Measurements from ENCODE around the gene ID2.

Gene ID2

GRCh38 chr2:8648441-8649213 lies 33.2 kb upstream of the ID2 start:
- DNase-seq, result no peak

GRCh38 chr2:8649718-8650117 lies 32.1 kb upstream of the ID2 start:
- DNase-seq, result no peak

GRCh38 chr2:8650256-8650655 lies 31.6 kb upstream of the ID2 start:
- no peak for DNase-seq

- DNase-seq, result no peak
These were observed 29.0 kb upstream of the ID2 start for GRCh38 chr2:8652774-8653426.

- DNase-seq, result no peak
These were observed 28.4 kb upstream of the ID2 start for GRCh38 chr2:8653485-8653884.

GRCh38 chr2:8654041-8654440 lies 27.8 kb upstream of the ID2 start:
- DNase-seq, result no peak

- no peak for DNase-seq
These were observed 27.4 kb upstream of the ID2 start for GRCh38 chr2:8654483-8654882.

- no peak for DNase-seq
These were observed 25.7 kb upstream of the ID2 start for GRCh38 chr2:8656160-8656641.

GRCh38 chr2:8656811-8657210 lies 25.0 kb upstream of the ID2 start:
- no peak for DNase-seq

- peak; percentile 34 for DNase-seq
These were observed 24.3 kb upstream of the ID2 start for GRCh38 chr2:8657423-8658062.

GRCh38 chr2:8658064-8658862 lies 23.6 kb upstream of the ID2 start:
- DNase-seq, result no peak

GRCh38 chr2:8659092-8659734 lies 22.6 kb upstream of the ID2 start:
- DNase-seq, result no peak

- DNase-seq, result no peak
These were observed 21.9 kb upstream of the ID2 start for GRCh38 chr2:8659735-8660492.

- DNase-seq, result no peak
These were observed 20.6 kb upstream of the ID2 start for GRCh38 chr2:8661235-8661634.

GRCh38 chr2:8661736-8662135 lies 20.1 kb upstream of the ID2 start:
- no peak for DNase-seq

- no peak for DNase-seq
These were observed 19.5 kb upstream of the ID2 start for GRCh38 chr2:8662239-8662879.

- no peak for DNase-seq
These were observed 17.9 kb upstream of the ID2 start for GRCh38 chr2:8663997-8664396.

- DNase-seq, result no peak
These were observed 15.3 kb upstream of the ID2 start for GRCh38 chr2:8666581-8666980.

GRCh38 chr2:8667896-8668512 lies 13.9 kb upstream of the ID2 start:
- no peak for DNase-seq

- no peak for DNase-seq
These were observed 12.6 kb upstream of the ID2 start for GRCh38 chr2:8669157-8669817.
